Upper lobe of right lung (tissue), 1 donor: ENCODE results near the gene DOCK1. TPM values are rescaled to one million over a fixed set of nuclear protein-coding genes. Genes with fewer than 3 reads are reported as not detected.

Source experiments
- ATAC-seq: fragments of 200-7000 bp; cut with Tn5 transposase; one replicate; pipeline ENCODE4 v1.9.1; 2020; ENCODE audit warnings: mild to moderate bottlenecking, moderate library complexity
- DNase-seq: peaks from one replicate; pipeline ENCODE4 v3.0.0-alpha.2; 2020
- H3K27ac ChIP-seq: fragments of 200-600 bp; one replicate; pipeline ENCODE4 v1.8.0; 2022
- H3K27me3 ChIP-seq: fragments of 200-600 bp; one replicate; pipeline ENCODE4 v1.8.0; 2022; ENCODE audit warnings: mild to moderate bottlenecking
- H3K36me3 ChIP-seq: fragments of 200-600 bp; one replicate; pipeline ENCODE4 v1.8.0; 2022
- H3K4me1 ChIP-seq: fragments of 200-600 bp; one replicate; pipeline ENCODE4 v1.8.0; 2022
- H3K4me3 ChIP-seq: fragments of 200-600 bp; one replicate; pipeline ENCODE4 v1.8.0; 2022; ENCODE audit warnings: mild to moderate bottlenecking
- H3K9me3 ChIP-seq: fragments of 200-600 bp; one replicate; pipeline ENCODE4 v1.8.0; 2022
- intact Hi-C: fragments of 100-400 bp; cut with DNase I; formaldehyde crosslinking; loops from one replicate; pipeline ENCODE4 v1.11.0; 2022
- total RNA-seq: library from RNA; stranded (reverse); fragmentation: NEBNext Ultra II Directional; extraction: Animal tissue kit (Norgen Biotek cat#: 25700); gene quantifications from one replicate; pipeline ENCODE4 v1.2.1, GENCODE V29; 2021
- TF ChIP-seq, protein P1 (sequence below): fragments of 200-600 bp; IDR thresholded peaks from one replicate; pipeline ENCODE4 v1.8.0; 2022; ENCODE audit warnings: antibody characterized with exemption
- donor health status: DM: no; HTN: yes; CAD: no; lungs with severe emphysema.

The DOCK1 gene
- total RNA-seq, 1 donor from 2014 or later: 46.4 TPM

DNA sequence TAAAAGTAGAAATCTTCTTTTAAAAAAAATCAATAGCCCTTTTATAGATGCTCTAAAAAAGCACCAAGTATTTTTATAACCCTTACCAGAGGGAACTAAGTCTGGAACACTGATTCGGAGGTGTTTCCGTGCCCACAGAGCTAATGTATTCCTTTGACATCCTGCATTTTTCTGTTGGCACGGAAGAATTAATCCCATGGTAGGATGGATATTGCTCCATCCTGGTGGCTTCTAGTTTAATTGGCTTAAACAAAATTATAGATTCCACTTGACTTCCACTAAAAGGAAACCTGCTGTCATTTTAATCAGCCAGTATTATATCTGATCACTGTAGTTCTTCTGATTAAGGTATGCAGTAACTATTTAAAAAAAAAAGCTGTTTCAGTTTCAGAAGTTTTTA, 479.8 kb downstream of the DOCK1 start:
- intact Hi-C loops: no loop called here
- no peaks in the 10 kb centered on the region for H3K27me3 ChIP-seq
- H3K27ac ChIP-seq: no peak overlapping the region
- DNase-seq (no peak), ATAC-seq (no peak)
- H3K9me3 ChIP-seq: no peaks in the 10 kb centered on the region
- H3K4me1 ChIP-seq: no peaks in the 10 kb centered on the region
- TF ChIP-seq, protein P1, sequence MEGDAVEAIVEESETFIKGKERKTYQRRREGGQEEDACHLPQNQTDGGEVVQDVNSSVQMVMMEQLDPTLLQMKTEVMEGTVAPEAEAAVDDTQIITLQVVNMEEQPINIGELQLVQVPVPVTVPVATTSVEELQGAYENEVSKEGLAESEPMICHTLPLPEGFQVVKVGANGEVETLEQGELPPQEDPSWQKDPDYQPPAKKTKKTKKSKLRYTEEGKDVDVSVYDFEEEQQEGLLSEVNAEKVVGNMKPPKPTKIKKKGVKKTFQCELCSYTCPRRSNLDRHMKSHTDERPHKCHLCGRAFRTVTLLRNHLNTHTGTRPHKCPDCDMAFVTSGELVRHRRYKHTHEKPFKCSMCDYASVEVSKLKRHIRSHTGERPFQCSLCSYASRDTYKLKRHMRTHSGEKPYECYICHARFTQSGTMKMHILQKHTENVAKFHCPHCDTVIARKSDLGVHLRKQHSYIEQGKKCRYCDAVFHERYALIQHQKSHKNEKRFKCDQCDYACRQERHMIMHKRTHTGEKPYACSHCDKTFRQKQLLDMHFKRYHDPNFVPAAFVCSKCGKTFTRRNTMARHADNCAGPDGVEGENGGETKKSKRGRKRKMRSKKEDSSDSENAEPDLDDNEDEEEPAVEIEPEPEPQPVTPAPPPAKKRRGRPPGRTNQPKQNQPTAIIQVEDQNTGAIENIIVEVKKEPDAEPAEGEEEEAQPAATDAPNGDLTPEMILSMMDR: no peak
- no peak overlapping the region for H3K4me3 ChIP-seq
- H3K36me3 ChIP-seq: peaks cover 21% of the 10 kb centered on the region

GRCh38 chr10:127386606-127387327, 481.5 kb downstream of the DOCK1 start:
- intact Hi-C loops: no loop called here
- no peak for DNase-seq
- Histone ChIP-seq H3K4me1 (no peaks in the 10 kb centered on the region), H3K27ac (no peak overlapping the region), H3K27me3 (no peaks in the 10 kb centered on the region), H3K4me3 (no peak overlapping the region), H3K36me3 (peaks cover 13% of the 10 kb centered on the region), H3K9me3 (no peaks in the 10 kb centered on the region)
- TF ChIP-seq, protein P1: no peak
- no peak for ATAC-seq

DNA sequence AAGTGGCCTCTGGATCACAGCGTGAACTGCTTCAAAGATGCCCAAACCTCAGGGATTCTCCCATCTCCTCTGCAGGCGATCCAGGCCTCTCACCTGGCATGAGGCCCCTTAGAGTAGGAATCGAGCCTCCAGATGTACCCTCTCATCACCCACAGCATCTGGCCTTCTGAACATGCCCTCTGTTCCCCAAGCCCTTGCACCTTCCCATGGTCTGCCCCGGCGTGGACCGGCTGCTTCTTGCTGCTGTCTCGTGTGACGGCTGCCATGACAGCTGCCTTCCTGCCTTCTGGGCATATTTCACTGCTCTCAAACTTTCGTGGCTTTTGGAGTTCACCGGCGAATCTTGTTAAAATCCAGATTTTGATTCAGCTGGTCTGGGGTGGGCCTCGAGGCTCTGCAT, 486.6 kb downstream of the DOCK1 start:
- TF ChIP-seq, protein P1: no peak
- no peak for ATAC-seq
- Histone ChIP-seq H3K9me3 (no peaks in the 10 kb centered on the region), H3K27me3 (no peaks in the 10 kb centered on the region), H3K27ac (peak overlapping the region; percentile 63), H3K4me3 (no peak overlapping the region), H3K4me1 (no peaks in the 10 kb centered on the region), H3K36me3 (peaks cover 3% of the 10 kb centered on the region)
- intact Hi-C loops: no loop called here
- no peak for DNase-seq

GRCh38 chr10:127392351-127393235, 487.4 kb downstream of the DOCK1 start:
- DNase-seq (no peak), ATAC-seq (peak; percentile 43)
- Histone ChIP-seq H3K9me3 (no peaks in the 10 kb centered on the region), H3K27ac (peak overlapping the region; percentile 63), H3K4me3 (no peak overlapping the region), H3K36me3 (no peaks in the 10 kb centered on the region), H3K4me1 (no peaks in the 10 kb centered on the region), H3K27me3 (no peaks in the 10 kb centered on the region)
- TF ChIP-seq, protein P1: no peak
- intact Hi-C loops: no loop called here

GRCh38 chr10:127398140-127398970, 493.1 kb downstream of the DOCK1 start:
- H3K9me3 ChIP-seq: no peaks in the 10 kb centered on the region
- H3K4me3 ChIP-seq: no peak overlapping the region
- no peaks in the 10 kb centered on the region for H3K27me3 ChIP-seq
- no peaks in the 10 kb centered on the region for H3K36me3 ChIP-seq
- intact Hi-C loops: no loop called here
- TF ChIP-seq, protein P1: no peak
- no peaks in the 10 kb centered on the region for H3K4me1 ChIP-seq
- ATAC-seq: no peak
- DNase-seq: no peak
- no peak overlapping the region for H3K27ac ChIP-seq
